Measurements from ENCODE around the gene RALGDS. TPM values are rescaled to one million over a fixed set of nuclear protein-coding genes. Genes with fewer than 3 reads are reported as not detected.

Gene RALGDS
- total and polyA plus RNA-seq, 9 of the 15 experiments (the other 6 are each of a cell fraction or from before 2014, with no cell fraction given), result 0.75 to 43.3 (median 27.1) TPM

DNA sequence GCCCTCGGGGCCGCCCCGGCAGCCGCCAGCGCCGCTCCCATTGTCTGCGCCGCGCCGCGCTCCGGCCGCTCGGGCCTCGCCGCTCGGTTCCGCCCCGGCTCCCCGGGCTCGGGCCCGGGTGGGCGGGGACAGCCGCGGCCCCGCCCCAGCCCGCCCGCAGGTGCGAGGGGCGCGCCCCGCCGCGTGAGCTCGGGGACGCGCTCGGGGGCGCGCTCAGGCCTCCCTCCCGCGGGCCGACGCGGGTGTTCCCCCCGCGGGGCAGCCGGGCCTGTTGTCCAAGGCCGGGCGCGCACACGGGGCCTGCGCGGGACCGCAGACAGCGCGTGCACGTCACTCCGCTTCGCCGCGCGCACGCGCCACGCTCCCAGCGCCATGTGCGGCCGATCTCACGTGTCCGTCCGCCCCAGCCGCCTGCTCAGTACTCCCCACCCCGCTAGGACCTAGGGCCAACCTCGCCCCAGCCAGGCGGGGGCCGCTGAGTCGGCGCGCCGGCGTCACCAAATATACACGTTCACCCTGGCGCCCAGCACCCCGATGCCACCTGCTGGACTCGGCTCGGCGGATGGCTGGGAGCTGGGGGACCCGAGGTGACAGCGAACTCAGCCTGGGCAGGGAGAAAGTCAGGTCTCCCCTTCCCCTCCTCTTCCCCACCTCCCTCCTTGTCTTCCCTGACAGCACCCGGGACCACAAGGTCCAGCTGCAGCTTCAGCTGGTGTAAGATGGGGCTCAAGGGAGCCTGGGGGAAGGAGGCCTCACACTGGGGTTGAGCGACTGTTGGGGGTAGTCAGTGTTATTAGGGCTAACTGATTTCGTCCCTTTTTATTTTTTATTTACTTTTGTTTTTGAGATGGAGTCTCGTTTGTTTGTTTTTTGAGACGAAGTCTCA is 28.3 kb upstream of the RALGDS start (continued):
- TF ChIP-seq, protein P1, sequence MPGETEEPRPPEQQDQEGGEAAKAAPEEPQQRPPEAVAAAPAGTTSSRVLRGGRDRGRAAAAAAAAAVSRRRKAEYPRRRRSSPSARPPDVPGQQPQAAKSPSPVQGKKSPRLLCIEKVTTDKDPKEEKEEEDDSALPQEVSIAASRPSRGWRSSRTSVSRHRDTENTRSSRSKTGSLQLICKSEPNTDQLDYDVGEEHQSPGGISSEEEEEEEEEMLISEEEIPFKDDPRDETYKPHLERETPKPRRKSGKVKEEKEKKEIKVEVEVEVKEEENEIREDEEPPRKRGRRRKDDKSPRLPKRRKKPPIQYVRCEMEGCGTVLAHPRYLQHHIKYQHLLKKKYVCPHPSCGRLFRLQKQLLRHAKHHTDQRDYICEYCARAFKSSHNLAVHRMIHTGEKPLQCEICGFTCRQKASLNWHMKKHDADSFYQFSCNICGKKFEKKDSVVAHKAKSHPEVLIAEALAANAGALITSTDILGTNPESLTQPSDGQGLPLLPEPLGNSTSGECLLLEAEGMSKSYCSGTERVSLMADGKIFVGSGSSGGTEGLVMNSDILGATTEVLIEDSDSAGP (CRISPR knock-in tag; IDR thresholded peaks at IDR 0.05), result no peak
- TF ChIP-seq TAF9B (IDR thresholded peaks at IDR 0.05; ENCODE audit: partially characterized antibody), result no peak
- TF ChIP-seq NCOA6 (IDR thresholded peaks at IDR 0.05), result no peak
- TF ChIP-seq, protein P2, sequence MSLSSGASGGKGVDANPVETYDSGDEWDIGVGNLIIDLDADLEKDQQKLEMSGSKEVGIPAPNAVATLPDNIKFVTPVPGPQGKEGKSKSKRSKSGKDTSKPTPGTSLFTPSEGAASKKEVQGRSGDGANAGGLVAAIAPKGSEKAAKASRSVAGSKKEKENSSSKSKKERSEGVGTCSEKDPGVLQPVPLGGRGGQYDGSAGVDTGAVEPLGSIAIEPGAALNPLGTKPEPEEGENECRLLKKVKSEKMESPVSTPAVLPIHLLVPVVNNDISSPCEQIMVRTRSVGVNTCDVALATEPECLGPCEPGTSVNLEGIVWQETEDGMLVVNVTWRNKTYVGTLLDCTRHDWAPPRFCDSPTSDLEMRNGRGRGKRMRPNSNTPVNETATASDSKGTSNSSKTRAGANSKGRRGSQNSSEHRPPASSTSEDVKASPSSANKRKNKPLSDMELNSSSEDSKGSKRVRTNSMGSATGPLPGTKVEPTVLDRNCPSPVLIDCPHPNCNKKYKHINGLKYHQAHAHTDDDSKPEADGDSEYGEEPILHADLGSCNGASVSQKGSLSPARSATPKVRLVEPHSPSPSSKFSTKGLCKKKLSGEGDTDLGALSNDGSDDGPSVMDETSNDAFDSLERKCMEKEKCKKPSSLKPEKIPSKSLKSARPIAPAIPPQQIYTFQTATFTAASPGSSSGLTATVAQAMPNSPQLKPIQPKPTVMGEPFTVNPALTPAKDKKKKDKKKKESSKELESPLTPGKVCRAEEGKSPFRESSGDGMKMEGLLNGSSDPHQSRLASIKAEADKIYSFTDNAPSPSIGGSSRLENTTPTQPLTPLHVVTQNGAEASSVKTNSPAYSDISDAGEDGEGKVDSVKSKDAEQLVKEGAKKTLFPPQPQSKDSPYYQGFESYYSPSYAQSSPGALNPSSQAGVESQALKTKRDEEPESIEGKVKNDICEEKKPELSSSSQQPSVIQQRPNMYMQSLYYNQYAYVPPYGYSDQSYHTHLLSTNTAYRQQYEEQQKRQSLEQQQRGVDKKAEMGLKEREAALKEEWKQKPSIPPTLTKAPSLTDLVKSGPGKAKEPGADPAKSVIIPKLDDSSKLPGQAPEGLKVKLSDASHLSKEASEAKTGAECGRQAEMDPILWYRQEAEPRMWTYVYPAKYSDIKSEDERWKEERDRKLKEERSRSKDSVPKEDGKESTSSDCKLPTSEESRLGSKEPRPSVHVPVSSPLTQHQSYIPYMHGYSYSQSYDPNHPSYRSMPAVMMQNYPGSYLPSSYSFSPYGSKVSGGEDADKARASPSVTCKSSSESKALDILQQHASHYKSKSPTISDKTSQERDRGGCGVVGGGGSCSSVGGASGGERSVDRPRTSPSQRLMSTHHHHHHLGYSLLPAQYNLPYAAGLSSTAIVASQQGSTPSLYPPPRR (CRISPR knock-in tag; IDR thresholded peaks at IDR 0.05; ENCODE audit: borderline replicate concordance), result peak; percentile 61; the same call in 1 of the 2 replicates
- peak; percentile 64; the same call in 1 of the 2 replicates for TF ChIP-seq BCL6 (CRISPR knock-in tag; IDR thresholded peaks at IDR 0.05)
- TF ChIP-seq MTA1 (IDR thresholded peaks at IDR 0.05; ENCODE audit: borderline replicate concordance), result peak; percentile 83
- peak; percentile 64; the same call in 1 of the 2 replicates for TF ChIP-seq SP1 (CRISPR knock-in tag; IDR thresholded peaks at IDR 0.05)
- TF ChIP-seq, protein P3, sequence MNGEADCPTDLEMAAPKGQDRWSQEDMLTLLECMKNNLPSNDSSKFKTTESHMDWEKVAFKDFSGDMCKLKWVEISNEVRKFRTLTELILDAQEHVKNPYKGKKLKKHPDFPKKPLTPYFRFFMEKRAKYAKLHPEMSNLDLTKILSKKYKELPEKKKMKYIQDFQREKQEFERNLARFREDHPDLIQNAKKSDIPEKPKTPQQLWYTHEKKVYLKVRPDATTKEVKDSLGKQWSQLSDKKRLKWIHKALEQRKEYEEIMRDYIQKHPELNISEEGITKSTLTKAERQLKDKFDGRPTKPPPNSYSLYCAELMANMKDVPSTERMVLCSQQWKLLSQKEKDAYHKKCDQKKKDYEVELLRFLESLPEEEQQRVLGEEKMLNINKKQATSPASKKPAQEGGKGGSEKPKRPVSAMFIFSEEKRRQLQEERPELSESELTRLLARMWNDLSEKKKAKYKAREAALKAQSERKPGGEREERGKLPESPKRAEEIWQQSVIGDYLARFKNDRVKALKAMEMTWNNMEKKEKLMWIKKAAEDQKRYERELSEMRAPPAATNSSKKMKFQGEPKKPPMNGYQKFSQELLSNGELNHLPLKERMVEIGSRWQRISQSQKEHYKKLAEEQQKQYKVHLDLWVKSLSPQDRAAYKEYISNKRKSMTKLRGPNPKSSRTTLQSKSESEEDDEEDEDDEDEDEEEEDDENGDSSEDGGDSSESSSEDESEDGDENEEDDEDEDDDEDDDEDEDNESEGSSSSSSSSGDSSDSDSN (IDR thresholded peaks at IDR 0.05; ENCODE audit: borderline replicate concordance in 1 of 2, low read depth in 2 of 2, low read length in 2 of 2), result 0 out of 4 replicates have a peak, but pooled peaks of 1 of the 2 experiments have one; percentile 57
- no peak for TF ChIP-seq ZNF717 (CRISPR knock-in tag; IDR thresholded peaks at IDR 0.05)
- no peak for TF ChIP-seq ZEB2 (IDR thresholded peaks at IDR 0.05)
- TF ChIP-seq, protein P4, sequence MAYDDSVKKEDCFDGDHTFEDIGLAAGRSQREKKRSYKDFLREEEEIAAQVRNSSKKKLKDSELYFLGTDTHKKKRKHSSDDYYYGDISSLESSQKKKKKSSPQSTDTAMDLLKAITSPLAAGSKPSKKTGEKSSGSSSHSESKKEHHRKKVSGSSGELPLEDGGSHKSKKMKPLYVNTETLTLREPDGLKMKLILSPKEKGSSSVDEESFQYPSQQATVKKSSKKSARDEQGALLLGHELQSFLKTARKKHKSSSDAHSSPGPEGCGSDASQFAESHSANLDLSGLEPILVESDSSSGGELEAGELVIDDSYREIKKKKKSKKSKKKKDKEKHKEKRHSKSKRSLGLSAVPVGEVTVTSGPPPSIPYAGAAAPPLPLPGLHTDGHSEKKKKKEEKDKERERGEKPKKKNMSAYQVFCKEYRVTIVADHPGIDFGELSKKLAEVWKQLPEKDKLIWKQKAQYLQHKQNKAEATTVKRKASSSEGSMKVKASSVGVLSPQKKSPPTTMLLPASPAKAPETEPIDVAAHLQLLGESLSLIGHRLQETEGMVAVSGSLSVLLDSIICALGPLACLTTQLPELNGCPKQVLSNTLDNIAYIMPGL (CRISPR knock-in tag; IDR thresholded peaks at IDR 0.05), result peak; percentile 69; the same call in 1 of the 2 replicates
- peak in 1 of 2 experiments; percentile 51; a peak in 1 of 4 replicates for TF ChIP-seq FOXK2 (conservative IDR thresholded peaks at IDR 0.05 in 1 of 2, IDR thresholded peaks at IDR 0.05 in 1 of 2; ENCODE audit: low read depth in 2 of 2)
- TF ChIP-seq ZNF699 (CRISPR knock-in tag; IDR thresholded peaks at IDR 0.05; ENCODE audit: insufficient replicate concordance), result no peak
- TF ChIP-seq ESRRA (IDR thresholded peaks at IDR 0.05; ENCODE audit: borderline replicate concordance, low read depth), result peak; percentile 61; the same call in 1 of the 2 replicates
- no peak; a peak in 1 of 4 replicates for TF ChIP-seq RAD21 (CRISPR knock-in tag; conservative IDR thresholded peaks at IDR 0.05 in 1 of 2, IDR thresholded peaks at IDR 0.05 in 1 of 2)
